Trophoblast cell (in vitro differentiated cells and primary cell): Measurements from ENCODE around the gene BOK.
A peak's percentile ranks its signal among the peaks of the same experiment; 100 is the strongest.

Experiments
- DNase-seq, 2 donors: peaks; one replicate each; pipeline ENCODE4 v3.0.0-alpha.2; 2016
- H2AFZ ChIP-seq: 2 replicates; pipeline ENCODE4 v1.6.1; 2013; ENCODE audit warnings: low read length, moderate library complexity, mild to moderate bottlenecking; ENCODE audit not compliant: insufficient read depth, poor library complexity
- H2AK5ac ChIP-seq: 2 replicates; pipeline ENCODE4 v1.6.1; 2013; ENCODE audit warnings: mild to moderate bottlenecking, low read length
- H2BK120ac ChIP-seq: 2 replicates; pipeline ENCODE4 v1.6.1; 2013; ENCODE audit warnings: low read length, mild to moderate bottlenecking, moderate library complexity; ENCODE audit not compliant: insufficient read depth, poor library complexity
- H2BK12ac ChIP-seq: 2 replicates; pipeline ENCODE4 v1.6.1; 2013; ENCODE audit warnings: mild to moderate bottlenecking, low read length, moderate library complexity
- H2BK5ac ChIP-seq: 2 replicates; pipeline ENCODE4 v1.6.1; 2013; ENCODE audit warnings: low read length, low read depth, moderate library complexity, mild to moderate bottlenecking; ENCODE audit not compliant: poor library complexity
- H3K14ac ChIP-seq: 2 replicates; pipeline ENCODE4 v1.6.1; 2013; ENCODE audit warnings: mild to moderate bottlenecking, low read length
- H3K18ac ChIP-seq: 2 replicates; pipeline ENCODE4 v1.6.1; 2013; ENCODE audit warnings: mild to moderate bottlenecking, low read length
- H3K23ac ChIP-seq: 2 replicates; pipeline ENCODE4 v1.6.1; 2013; ENCODE audit warnings: low read length
- H3K27ac ChIP-seq: 2 replicates; pipeline ENCODE4 v1.5.1; 2013; ENCODE audit warnings: low read depth, mild to moderate bottlenecking, inconsistent platforms, low read length, moderate library complexity
- H3K27me3 ChIP-seq: 2 replicates; pipeline ENCODE4 v1.6.1; 2013; ENCODE audit warnings: inconsistent platforms, mild to moderate bottlenecking, low read length, moderate library complexity; ENCODE audit not compliant: insufficient read depth
- H3K36me3 ChIP-seq, 2 experiments: 1 replicate in 1 of 2; 2 replicates in 1 of 2; pipeline ENCODE4 v1.6.1; 2013; ENCODE audit warnings: low read length in 2 of 2, mild to moderate bottlenecking in 2 of 2, moderate library complexity in 1 of 2; ENCODE audit not compliant: insufficient read depth in 2 of 2, control insufficient read depth in 1 of 2
- H3K4ac ChIP-seq: 2 replicates; pipeline ENCODE4 v1.6.1; 2013; ENCODE audit warnings: low read depth, mild to moderate bottlenecking, low read length, moderate library complexity
- H3K4me1 ChIP-seq, 2 experiments: 1 replicate in 1 of 2; 2 replicates in 1 of 2; pipeline ENCODE4 v1.6.1; 2013; ENCODE audit warnings: low read length in 2 of 2, mild to moderate bottlenecking in 2 of 2, moderate library complexity in 1 of 2; ENCODE audit not compliant: insufficient read depth in 2 of 2, control insufficient read depth in 1 of 2
- H3K4me2 ChIP-seq: 2 replicates; pipeline ENCODE4 v1.6.1; 2013; ENCODE audit warnings: inconsistent platforms, mild to moderate bottlenecking, low read length, moderate library complexity
- H3K4me3 ChIP-seq: 2 replicates; pipeline ENCODE4 v1.5.1; 2013; ENCODE audit warnings: mild to moderate bottlenecking, low read depth, low read length, inconsistent platforms
- H3K79me1 ChIP-seq: one replicate; pipeline ENCODE4 v1.6.1; 2013; ENCODE audit warnings: low read length
- H3K79me2 ChIP-seq: 2 replicates; pipeline ENCODE4 v1.6.1; 2013; ENCODE audit warnings: low read length, mild to moderate bottlenecking; ENCODE audit not compliant: control insufficient read depth, insufficient read depth, poor library complexity
- H3K9ac ChIP-seq: 2 replicates; pipeline ENCODE4 v1.6.1; 2013; ENCODE audit warnings: mild to moderate bottlenecking, low read length
- H3K9me3 ChIP-seq: 2 replicates; pipeline ENCODE4 v1.6.1; 2013; ENCODE audit warnings: low read depth, mild to moderate bottlenecking, control low read depth, inconsistent platforms, low read length; ENCODE audit not compliant: insufficient read depth
- H4K12ac ChIP-seq: 2 replicates; pipeline ENCODE4 v1.6.1; 2013; ENCODE audit warnings: low read depth, mild to moderate bottlenecking, low read length, moderate library complexity
- H4K8ac ChIP-seq: 2 replicates; pipeline ENCODE4 v1.6.1; 2013; ENCODE audit warnings: low read depth, mild to moderate bottlenecking, low read length, moderate library complexity
- H4K91ac ChIP-seq: one replicate; pipeline ENCODE4 v1.6.1; 2013; ENCODE audit warnings: low read depth, mild to moderate bottlenecking, low read length, moderate library complexity
- WGBS: extraction: QIAGEN DNeasy Blood & Tissue Kit; methylation state at CpG from one replicate; pipeline ENCODE4 v1.1.7; 2013; ENCODE audit warnings: missing lambda C conversion rate; ENCODE audit not compliant: insufficient read length, insufficient coverage; ENCODE audit errors: extremely low coverage; 5-methylcytosine and 5-hydroxymethylcytosine counted together

Gene BOK

GRCh38 chr2:241598487-241598886 lies 39.9 kb downstream of the BOK start:
- H4K8ac ChIP-seq, result no peak overlapping the region
- H2BK5ac ChIP-seq, result no peak overlapping the region
- peak in 1 of 2 donors; percentile 46 for DNase-seq
- no peak overlapping the region for H3K27ac ChIP-seq
- no peak overlapping the region for H4K12ac ChIP-seq
- WGBS, result no CpG with 5 or more reads among the region's 1 CpG
- H3K4me3 ChIP-seq, result no peak overlapping the region
- H3K79me2 ChIP-seq, result no peaks in the 10 kb centered on the region
- H3K4me1 ChIP-seq, result no peaks in the 10 kb centered on the region
- H3K79me1 ChIP-seq, result no peaks in the 10 kb centered on the region
- H4K91ac ChIP-seq, result no peak overlapping the region
- no peak overlapping the region for H3K18ac ChIP-seq
- H3K27me3 ChIP-seq, result no peaks in the 10 kb centered on the region
- H2BK12ac ChIP-seq, result no peak overlapping the region
- no peak overlapping the region for H3K4me2 ChIP-seq
- no peak overlapping the region for H3K14ac ChIP-seq
- H3K36me3 ChIP-seq, result peaks cover 26 to 35% of the 10 kb centered on the region in 2 experiments
- H2AK5ac ChIP-seq, result no peak overlapping the region
- H2BK120ac ChIP-seq, result no peak overlapping the region
- H3K9me3 ChIP-seq, result no peaks in the 10 kb centered on the region
- H2AFZ ChIP-seq, result no peak overlapping the region
- H3K9ac ChIP-seq, result no peak overlapping the region
- no peak overlapping the region for H3K23ac ChIP-seq
- no peak overlapping the region for H3K4ac ChIP-seq

GRCh38 chr2:241599615-241600014 lies 41.1 kb downstream of the BOK start:
- H3K23ac ChIP-seq, result no peak overlapping the region
- H3K27ac ChIP-seq, result no peak overlapping the region
- no peak overlapping the region for H2AFZ ChIP-seq

GRCh38 chr2:241601841-241602240 lies 43.3 kb downstream of the BOK start:
- Histone ChIP-seq H2BK120ac (no peak overlapping the region), H3K4me2 (no peak overlapping the region), H3K27ac (no peak overlapping the region), H3K9ac (no peak overlapping the region), H2AFZ (no peak overlapping the region), H3K79me1 (no peaks in the 10 kb centered on the region), H3K36me3 (peaks cover 26 to 32% of the 10 kb centered on the region in 2 experiments), H2AK5ac (no peak overlapping the region), H3K79me2 (no peaks in the 10 kb centered on the region), H4K91ac (no peak overlapping the region), H3K23ac (no peak overlapping the region), H3K27me3 (no peaks in the 10 kb centered on the region), H3K18ac (no peak overlapping the region), H3K4me1 (no peaks in the 10 kb centered on the region), H3K4ac (no peak overlapping the region), H2BK12ac (no peak overlapping the region), H3K4me3 (no peak overlapping the region), H2BK5ac (no peak overlapping the region), H4K8ac (no peak overlapping the region), H3K9me3 (no peaks in the 10 kb centered on the region), H3K14ac (no peak overlapping the region), H4K12ac (no peak overlapping the region)
- DNase-seq, result no peak
- WGBS, result no CpG with 5 or more reads among the region's 13 CpGs

More at GRCh38 chr2:241599615-241600014, 41.1 kb downstream of the BOK start:
- Histone ChIP-seq H3K14ac (no peak overlapping the region), H3K9me3 (no peaks in the 10 kb centered on the region), H3K4me1 (no peaks in the 10 kb centered on the region), H2BK12ac (no peak overlapping the region), H2BK120ac (no peak overlapping the region), H3K36me3 (peaks cover 24 to 30% of the 10 kb centered on the region in 2 experiments), H3K4me2 (no peak overlapping the region), H2BK5ac (no peak overlapping the region), H3K79me1 (no peaks in the 10 kb centered on the region), H4K12ac (no peak overlapping the region), H4K8ac (no peak overlapping the region), H3K9ac (no peak overlapping the region), H3K27me3 (no peaks in the 10 kb centered on the region), H2AK5ac (no peak overlapping the region), H3K4ac (no peak overlapping the region), H3K18ac (no peak overlapping the region), H3K4me3 (no peak overlapping the region), H3K79me2 (no peaks in the 10 kb centered on the region), H4K91ac (no peak overlapping the region)
- no peak for DNase-seq
- WGBS, result no CpG with 5 or more reads among the region's 6 CpGs

GRCh38 chr2:241602720-241603119 lies 44.2 kb downstream of the BOK start:
- no peaks in the 10 kb centered on the region for H3K4me1 ChIP-seq
- H2AK5ac ChIP-seq, result no peak overlapping the region
- no peak overlapping the region for H3K4me2 ChIP-seq
- no peak overlapping the region for H2BK120ac ChIP-seq
- H2AFZ ChIP-seq, result no peak overlapping the region
- H3K27me3 ChIP-seq, result no peaks in the 10 kb centered on the region
- WGBS, result no CpG with 5 or more reads among the region's 17 CpGs
- H4K12ac ChIP-seq, result no peak overlapping the region
- no peaks in the 10 kb centered on the region for H3K79me1 ChIP-seq
- no peaks in the 10 kb centered on the region for H3K9me3 ChIP-seq
- H3K14ac ChIP-seq, result no peak overlapping the region
- peaks cover 29 to 38% of the 10 kb centered on the region in 2 experiments for H3K36me3 ChIP-seq
- H3K79me2 ChIP-seq, result no peaks in the 10 kb centered on the region
- H2BK5ac ChIP-seq, result no peak overlapping the region
- no peak overlapping the region for H4K91ac ChIP-seq
- no peak overlapping the region for H3K23ac ChIP-seq
- H2BK12ac ChIP-seq, result no peak overlapping the region
- H3K27ac ChIP-seq, result no peak overlapping the region
- no peak overlapping the region for H3K4ac ChIP-seq
- no peak overlapping the region for H3K18ac ChIP-seq
- no peak overlapping the region for H4K8ac ChIP-seq
- no peak overlapping the region for H3K4me3 ChIP-seq
- DNase-seq, result no peak
- no peak overlapping the region for H3K9ac ChIP-seq
